Suppressor macrophage treated with lipopolysaccharide for 4 hours (primary cell): Measurements from ENCODE around the gene ZNF253.
A peak's percentile ranks its signal among the peaks of the same experiment; 100 is the strongest.
"Not testable (repeated sequence)": the region's sequence is repeated elsewhere in the genome, so short reads cannot be mapped to it uniquely, and the experiment has no call there.

Source experiments
- DNase-seq: peaks from one replicate; pipeline ENCODE4 v3.0.0-alpha.2; 2020

Gene ZNF253

DNA sequence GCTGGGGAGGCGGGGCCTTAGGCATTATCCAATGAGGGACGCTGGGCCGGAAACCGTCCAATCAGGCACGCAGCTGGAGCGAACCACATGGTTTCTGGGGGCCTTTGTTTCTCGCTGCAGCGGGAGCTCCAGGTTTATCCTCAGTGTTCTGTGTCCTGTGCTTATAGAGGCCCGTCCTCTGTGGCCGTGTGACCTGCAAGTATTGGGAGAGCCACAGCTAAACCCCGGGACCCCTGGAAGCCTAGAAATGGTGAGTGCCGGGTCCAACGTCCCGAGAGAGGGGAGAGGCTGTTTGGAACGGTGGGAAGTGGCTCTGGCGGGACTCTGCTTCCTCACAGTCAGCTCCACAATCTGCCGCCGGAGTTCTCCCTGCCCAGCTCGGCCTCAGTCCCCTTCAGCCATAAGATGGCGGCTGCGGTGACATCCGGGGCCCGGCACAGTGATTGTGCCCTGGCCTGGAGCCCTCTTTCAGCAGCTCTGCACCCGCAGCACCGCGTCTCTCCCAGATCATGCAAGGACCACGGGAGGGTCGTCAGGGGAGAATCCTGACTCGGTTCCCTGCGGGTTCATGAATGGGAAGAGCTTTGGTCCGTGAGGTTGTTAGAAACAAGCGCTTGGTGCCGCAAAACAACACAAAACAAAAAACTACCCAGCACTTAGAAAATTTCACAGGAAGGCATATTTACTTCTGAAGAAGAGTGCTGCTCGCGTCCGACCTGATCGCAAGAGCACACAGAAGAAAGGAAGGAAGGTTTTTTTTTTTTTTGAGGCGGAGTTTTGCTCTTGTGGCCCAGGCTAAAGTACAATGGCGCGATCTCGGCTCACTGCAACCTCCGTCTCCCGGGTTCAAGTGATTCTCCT, at the start of gene ZNF253:
TSS of gene ZNF253 (plus strand) at position 133 of the 861 bp plus-strand sequence. CDS start at position 248, 115 bp downstream.
- DNase-seq, result peak; percentile 91

GRCh38 chr19:19816679-19817078, 49.0 kb upstream of the ZNF253 start:
- no peak for DNase-seq

GRCh38 chr19:19817357-19817756, 48.3 kb upstream of the ZNF253 start:
- DNase-seq, result no peak

GRCh38 chr19:19820774-19821320, 44.8 kb upstream of the ZNF253 start:
- no peak for DNase-seq

DNA sequence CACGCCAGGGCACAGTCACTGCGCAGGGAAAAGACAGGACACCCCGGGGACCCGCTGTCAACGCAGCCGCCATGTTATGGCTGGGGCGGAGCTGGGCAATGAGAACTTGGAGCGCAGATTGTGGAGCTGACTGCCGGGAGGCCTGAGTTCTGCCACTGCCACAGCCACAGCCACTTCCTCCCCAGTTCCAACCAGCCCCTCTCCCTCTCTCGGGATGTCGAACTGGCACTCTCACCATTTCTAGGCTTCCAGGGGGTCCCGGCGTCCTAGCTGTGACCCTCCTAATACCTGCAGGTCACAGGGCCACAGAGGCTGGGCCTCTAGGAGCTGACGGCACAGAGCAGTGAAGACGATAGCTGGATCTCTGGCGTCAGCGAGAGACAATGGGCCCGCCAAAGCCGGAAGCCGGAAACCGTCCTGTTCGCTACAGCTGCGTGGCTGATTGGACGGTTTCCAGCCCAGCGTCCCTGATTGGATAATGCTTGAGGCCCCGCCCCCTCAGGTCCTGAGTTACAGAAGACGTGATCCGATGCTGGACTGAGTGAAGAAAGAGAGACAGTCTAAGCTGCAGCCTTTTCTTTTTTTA, 44.2 kb upstream of the ZNF253 start, which contains the start of gene ZNF506:
TSS of gene ZNF506 (minus strand) at position 385 of the 586 bp plus-strand sequence. CDS start at position 238, 147 bp downstream.
- DNase-seq, result peak; percentile 94

- not testable (repeated sequence) for DNase-seq
Measured at GRCh38 chr19:19821976-19822375, 43.7 kb upstream of the ZNF253 start.

- peak; percentile 39 for DNase-seq
Measured at GRCh38 chr19:19823916-19824315, 41.8 kb upstream of the ZNF253 start.

- DNase-seq, result no peak
Measured at GRCh38 chr19:19826875-19827274, 38.8 kb upstream of the ZNF253 start.

DNA sequence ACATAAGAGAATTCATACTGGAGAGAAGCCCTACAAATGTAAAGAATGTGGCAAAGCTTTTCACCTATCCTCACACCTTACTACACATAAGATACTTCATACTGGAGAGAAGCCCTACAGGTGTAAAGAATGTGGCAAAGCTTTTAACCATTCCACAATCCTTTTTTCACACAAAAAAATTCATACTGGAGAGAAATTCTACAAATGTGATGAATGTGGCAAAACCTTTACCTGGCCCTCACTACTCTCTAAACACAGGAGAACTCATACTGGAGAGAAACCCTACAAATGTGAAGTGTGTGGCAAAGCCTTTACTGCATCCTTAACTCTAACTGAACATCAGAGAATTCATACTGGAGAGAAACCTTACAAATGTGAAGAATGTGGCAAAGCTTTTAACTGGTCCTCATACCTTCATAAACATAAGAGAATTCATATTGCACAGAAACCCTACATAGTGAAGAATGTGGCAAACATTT, 30.1 kb upstream of the ZNF253 start:
- no peak for DNase-seq

- no peak for DNase-seq
Measured at GRCh38 chr19:19847781-19848180, 17.9 kb upstream of the ZNF253 start.

- DNase-seq, result no peak
Measured at GRCh38 chr19:19849056-19849455, 16.6 kb upstream of the ZNF253 start.

GRCh38 chr19:19851740-19852139, 13.9 kb upstream of the ZNF253 start:
- not testable (repeated sequence) for DNase-seq

- no peak for DNase-seq
Measured at GRCh38 chr19:19858751-19859150, 6.9 kb upstream of the ZNF253 start.

GRCh38 chr19:19860756-19861390, 4.8 kb upstream of the ZNF253 start:
- DNase-seq, result no peak

- DNase-seq, result peak; percentile 17
Measured at GRCh38 chr19:19866611-19867248, 1.0 kb downstream of the ZNF253 start.

- DNase-seq, result not testable (repeated sequence)
Measured at GRCh38 chr19:19870086-19870485, 4.4 kb downstream of the ZNF253 start.

DNA sequence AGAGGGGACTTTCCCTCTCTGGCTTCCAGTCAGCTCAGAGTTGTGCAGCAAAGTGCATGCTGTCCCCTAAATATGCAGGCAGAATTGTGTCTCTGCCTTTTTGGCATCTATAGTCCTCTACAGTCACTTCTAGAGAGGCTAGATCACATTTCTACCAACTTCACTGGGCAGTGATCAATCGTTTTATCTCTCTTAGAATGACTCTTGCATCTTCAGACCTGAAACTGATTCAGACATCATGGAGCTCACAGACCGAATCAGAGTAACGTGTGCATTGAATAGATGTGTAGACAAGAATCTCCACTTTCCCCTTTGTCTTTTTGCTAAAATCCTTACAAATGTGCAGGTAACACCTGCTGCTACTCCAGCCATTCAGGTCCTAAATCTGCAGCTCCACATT, 6.2 kb downstream of the ZNF253 start:
- no peak for DNase-seq

- DNase-seq, result no peak
Measured at GRCh38 chr19:19873381-19873780, 7.7 kb downstream of the ZNF253 start.

GRCh38 chr19:19877724-19878123, 12.0 kb downstream of the ZNF253 start:
- no peak for DNase-seq

GRCh38 chr19:19884583-19884982, 18.9 kb downstream of the ZNF253 start:
- no peak for DNase-seq

DNA sequence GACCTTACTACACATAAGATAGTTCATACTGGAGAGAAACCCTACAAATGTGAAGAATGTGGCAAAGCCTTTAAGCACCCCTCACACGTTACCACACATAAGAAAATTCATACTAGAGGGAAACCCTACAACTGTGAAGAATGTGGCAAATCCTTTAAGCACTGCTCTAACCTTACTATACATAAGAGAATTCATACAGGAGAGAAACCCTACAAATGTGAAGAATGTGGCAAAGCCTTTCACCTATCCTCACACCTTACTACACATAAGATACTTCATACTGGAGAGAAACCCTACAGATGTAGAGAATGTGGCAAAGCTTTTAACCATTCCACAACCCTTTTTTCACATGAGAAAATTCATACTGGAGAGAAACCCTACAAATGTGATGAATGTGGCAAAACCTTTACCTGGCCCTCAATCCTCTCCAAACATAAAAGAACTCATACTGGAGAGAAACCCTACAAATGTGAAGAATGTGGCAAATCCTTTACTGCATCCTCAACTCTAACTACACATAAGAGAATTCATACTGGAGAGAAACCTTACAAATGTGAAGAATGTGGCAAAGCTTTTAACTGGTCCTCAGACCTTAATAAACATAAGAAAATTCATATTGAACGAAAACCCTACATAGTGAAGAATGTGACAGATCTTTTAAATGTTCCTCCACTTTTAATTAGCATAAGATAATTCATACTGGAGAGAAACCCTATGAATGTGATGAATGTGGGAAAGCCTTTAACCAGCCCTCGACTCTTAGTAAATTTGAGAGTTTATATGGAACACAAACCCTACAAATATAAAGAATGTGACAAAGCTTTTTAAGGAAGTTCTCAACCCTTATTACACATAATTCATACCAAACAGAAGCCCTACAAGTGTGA, 26.6 kb downstream of the ZNF253 start:
- not testable (repeated sequence) for DNase-seq
